Stimulated activated CD4-positive, alpha-beta T cell treated with anti-CD3 and anti-CD28 coated beads, Interleukin-4, amount 100 ng/mL, for 4 hours (primary cell): Measurements from ENCODE around the gene HEY2.
"Not testable (repeated sequence)": the region's sequence is repeated elsewhere in the genome, so short reads cannot be mapped to it uniquely, and the experiment has no call there.

Experiments used
- DNase-seq, 2 experiments: peaks; one replicate each; pipeline ENCODE4 v3.0.0-alpha.2; 2020

Gene HEY2

DNA sequence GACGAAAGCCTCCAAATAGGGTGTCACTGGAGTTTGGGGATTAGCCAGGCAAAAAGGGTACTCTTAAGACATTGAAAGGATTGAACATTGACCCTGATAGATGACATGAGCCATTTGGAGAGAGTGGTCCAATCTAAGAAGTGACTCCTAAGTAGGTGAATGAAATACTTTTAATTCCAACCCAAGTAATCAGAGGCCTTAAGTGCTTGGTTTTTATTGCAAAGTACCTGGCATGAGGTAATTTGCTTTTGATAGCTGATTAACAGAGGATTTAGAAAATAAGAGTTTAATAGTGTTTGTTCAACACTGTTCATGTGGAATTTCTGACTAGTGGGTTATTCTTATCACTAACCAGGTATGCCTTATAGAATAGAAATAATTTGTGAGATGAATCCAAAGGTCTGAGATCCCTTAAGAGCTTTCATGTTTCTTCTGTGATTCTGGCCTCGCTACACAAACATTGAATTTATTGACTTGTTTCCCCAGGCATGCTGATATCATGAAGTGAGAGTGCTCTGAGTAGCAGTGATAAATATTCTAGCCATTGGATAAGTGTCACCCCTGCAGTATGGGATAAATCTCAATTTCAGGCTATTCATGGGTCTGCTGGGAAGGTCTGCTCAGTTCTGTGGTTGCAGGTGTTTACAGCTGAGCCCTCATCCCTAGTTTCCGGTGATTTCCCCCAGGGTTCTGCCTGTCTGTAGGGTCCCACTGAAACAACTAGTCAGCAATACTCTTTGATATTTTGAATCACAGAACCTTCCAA lies 47.9 kb downstream of the HEY2 start:
- DNase-seq = no peak

DNA sequence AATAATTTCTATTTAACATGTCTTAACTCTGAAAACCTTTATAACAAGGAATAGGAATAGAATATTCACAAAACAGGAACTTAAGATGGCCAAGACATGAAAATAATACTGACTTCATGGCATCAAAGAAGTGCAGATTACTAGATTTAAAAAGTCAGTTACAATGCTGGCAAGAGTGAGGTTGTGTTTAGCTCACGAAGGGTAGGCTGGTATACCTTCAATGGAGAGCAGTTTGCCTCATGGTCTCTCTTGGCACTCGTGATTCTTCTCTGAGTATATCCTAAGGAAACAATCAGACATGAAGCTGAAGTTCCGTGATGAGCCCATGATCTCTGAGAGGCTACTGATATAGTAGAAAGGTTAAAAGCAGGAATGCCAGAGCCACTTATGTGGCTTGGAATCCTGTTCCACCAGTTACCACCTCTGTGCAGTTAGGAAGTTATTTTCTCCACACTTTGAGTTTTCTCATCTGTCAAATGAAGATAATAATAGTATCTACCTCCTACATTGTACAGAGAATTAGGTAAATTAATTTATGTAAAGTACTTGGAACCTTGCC lies 48.5 kb downstream of the HEY2 start:
- no peak for DNase-seq

DNA sequence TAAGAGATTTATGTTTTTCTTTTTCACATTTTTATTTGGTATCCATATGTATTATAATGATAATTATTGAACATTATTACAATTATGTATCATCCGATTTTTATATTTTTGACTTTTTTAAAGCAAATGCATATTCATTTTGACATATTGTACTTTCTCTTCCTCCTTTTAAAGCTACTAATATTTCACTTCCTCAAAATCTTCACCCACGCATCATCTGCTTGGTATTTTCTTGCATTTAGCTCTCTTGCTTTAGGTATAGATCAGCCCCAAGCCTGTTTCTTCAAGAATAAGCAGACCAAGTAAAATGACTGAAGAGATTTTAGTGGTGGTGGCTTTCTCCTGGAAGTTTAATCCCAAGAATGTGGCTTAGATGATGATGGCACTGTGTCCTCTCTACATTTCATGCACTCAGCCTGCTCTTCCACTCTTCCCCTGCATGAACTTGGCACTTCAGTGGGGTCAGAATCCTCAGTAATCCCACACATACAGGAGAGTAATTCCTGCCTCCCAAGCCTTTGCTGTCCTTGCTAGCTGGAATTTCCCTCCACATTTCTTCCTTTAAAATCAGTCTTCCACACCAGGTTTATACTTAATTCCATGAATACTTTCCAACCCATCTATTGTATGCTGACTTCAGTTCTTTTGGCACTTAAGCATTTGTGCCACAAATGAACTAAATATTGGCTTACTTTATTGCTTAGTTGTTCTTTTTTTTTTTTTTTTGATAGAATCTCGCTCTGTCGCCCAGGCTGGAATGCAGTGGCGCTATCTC lies 49.5 kb downstream of the HEY2 start:
- DNase-seq = no peak

DNA sequence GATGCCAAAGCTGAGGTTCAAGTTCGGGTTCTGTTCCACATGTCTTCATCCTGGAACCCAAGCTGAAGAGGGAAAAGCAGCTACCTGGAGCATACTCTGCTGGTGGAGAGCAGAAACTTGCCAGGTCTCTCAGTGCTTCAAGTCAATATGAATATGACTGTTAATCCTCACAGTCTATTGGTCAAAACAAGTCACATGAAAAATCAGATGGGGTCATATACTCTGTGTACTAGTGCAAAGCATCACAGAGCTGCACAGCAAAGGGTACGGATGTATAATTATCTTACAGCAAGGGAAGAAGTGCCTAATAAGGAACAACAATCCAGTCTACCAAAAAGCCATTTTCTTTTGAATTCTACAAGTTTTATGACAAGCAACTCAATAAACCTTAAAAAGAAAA lies 53.0 kb downstream of the HEY2 start:
- no peak for DNase-seq

DNA sequence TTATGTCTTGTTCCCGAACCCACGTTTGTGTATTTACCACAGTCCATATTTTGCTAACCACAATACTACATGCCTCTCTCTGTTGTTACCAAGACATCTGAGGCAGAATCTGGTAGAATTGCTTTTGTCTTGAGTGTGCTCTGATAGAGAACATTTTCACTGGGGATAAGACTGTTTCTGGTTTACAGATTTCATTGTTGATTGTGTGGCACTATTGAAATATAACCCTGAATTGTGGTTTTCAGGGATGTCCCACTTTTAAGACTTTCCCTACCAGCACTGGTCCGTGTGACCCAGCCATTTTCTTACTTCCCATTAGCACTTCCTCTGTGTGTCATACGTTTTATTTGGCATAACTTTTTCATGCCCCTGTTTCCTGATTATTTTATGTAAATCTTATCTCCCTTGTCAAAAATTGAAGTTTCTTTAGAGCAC lies 53.5 kb downstream of the HEY2 start:
- DNase-seq = no peak

DNA sequence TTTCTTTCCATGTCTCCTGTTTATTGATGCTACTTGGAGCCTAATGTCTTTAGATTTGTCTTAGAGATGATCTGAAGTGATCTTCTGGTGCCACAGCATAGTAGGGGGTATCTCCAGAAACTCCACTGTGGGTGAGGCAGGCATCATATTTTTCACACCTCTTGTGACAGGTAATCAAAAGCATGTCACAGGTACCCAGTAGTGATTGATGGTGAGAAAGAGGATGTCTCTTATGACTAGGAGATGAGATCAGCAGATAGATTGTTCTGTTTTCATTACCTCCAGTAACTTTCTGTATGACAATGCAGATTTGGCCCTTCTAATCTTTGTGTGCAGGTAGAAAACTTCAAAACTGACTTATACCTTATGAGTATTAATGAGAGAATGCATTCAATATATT lies 54.8 kb downstream of the HEY2 start:
- DNase-seq = no peak

DNA sequence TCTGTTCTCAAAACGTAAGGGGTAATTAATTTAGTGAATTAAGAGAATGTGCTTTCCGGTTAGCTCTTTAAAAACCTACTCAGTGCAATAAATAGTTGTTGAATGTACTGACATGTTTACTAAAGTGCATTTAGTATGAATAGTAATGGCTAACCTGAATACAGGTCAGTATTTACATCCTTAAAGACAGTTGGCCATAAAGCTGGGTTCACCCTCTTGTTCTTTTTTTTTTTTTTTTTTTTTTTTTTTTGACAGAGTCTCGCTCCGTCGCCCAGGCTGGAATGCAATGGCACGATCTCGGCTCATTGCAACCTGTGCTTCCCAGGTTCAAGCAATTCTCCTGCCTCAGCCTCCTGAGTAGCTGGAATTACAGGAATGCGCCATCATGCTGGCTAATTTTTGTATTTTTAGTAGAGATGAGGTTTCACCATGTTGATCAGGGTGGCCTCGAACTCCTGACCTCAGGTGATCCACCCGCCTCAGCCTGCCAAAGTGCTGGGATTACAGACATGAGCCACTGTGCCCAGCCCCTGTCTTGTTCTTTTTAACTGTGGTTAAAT lies 55.5 kb downstream of the HEY2 start:
- not testable (repeated sequence) for DNase-seq

DNA sequence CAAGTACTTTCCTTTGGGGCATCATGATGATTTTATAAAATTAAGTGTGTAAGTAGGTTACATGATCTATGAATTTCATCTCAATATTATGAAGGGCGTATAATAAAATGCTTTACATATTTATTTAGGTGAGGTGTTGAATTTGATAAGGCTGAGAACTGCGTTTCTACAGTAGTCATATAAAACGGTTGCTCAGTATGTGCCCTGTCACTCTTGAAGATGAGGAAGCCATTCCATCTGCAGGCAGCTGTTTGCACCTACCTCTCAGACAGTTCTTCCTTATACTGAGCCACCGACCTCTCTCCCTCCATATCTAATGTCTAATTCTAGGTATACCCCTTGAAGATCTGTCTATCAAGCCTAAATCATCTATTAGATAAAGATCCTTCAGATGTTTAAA lies 57.4 kb downstream of the HEY2 start:
- no peak for DNase-seq

GRCh38 chr6:125807293-125807692 lies 57.9 kb downstream of the HEY2 start:
- DNase-seq = no peak

- DNase-seq = no peak
Measured at GRCh38 chr6:125808060-125808459, 58.6 kb downstream of the HEY2 start.

- no peak for DNase-seq
Measured at GRCh38 chr6:125808591-125808990, 59.2 kb downstream of the HEY2 start.

DNA sequence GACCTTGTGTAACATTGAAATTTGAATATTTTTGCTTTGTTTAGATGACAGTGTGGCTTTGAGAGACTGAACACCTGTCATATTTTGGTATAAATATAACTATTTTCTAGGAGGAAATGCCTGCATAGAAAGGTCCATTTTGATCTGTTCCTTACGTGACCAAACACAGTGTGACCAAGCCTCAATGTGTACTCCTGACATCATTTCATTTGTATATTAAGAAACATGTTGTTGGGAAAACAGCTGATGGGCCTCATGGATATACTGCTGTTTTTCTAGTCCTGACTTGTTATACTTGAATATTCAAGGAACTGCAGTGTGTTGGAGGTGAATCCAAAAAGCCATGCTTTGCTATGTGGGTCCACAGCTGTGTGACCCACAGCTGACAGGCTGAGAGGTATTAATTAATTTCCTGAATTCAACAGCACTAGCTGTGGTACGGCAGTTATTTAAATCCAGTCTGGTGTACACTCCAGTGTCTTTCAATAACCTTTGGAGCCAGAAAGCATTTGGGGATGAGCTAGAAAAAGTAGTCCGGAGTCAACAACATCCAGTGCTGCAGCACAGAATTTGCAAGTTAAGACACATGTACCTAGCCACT lies 60.2 kb downstream of the HEY2 start:
- no peak for DNase-seq

GRCh38 chr6:125810445-125810844 lies 61.0 kb downstream of the HEY2 start:
- DNase-seq = no peak
